Neural cell (in vitro differentiated cells): ENCODE measurements around the gene PPP3CA.

Experiments
- EZH2 ChIP-seq: fragments of 200-600, 300-800 bp; shearing (Covaris generic), sonication (generic); IDR thresholded peaks from 2 replicates; pipeline ENCODE4 v1.6.1; 2014; ENCODE audit warnings: antibody characterized with exemption, low read length, borderline replicate concordance, mild to moderate bottlenecking; ENCODE audit not compliant: insufficient read depth, poor library complexity, severe bottlenecking
- TF ChIP-seq, protein P1 (sequence below): fragments of 450-650 bp; IDR thresholded peaks from 2 replicates; pipeline ENCODE4 v1.5.1; 2014; ENCODE audit warnings: antibody characterized with exemption, mild to moderate bottlenecking, moderate library complexity; ENCODE audit not compliant: poor library complexity, severe bottlenecking

DNA sequence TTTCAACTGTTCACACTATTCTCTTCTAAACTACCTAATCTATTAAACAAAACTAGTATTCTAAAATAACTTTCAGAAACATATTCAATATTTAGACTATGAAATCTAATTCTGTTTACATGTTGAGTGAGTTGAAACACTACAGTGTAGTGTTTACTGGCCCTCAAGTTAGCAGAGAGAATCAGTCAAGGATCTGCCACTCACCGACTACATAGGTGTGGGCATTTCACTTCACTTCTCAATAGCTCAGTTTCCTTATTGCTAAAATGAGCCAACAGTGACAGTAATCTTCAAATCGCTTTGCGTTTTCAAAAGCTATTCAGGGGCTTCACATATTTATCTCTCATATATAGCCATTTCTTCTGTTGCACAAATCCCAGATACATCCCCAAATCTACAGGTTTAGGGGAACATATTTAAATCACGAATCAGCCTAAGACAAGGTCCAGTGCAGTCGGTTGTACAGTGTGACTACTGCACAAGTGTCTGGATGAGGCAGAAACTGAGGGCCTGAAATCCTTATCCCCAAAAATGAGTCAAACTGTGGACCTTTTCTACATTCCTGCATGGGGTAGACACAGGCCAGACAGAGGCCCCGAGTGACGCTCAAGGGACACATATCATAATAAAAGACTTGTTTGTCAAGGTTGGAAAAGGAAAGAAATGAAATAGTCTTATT is 129.8 kb downstream of the PPP3CA start:
- no peak for TF ChIP-seq EZH2
- TF ChIP-seq, protein P1, sequence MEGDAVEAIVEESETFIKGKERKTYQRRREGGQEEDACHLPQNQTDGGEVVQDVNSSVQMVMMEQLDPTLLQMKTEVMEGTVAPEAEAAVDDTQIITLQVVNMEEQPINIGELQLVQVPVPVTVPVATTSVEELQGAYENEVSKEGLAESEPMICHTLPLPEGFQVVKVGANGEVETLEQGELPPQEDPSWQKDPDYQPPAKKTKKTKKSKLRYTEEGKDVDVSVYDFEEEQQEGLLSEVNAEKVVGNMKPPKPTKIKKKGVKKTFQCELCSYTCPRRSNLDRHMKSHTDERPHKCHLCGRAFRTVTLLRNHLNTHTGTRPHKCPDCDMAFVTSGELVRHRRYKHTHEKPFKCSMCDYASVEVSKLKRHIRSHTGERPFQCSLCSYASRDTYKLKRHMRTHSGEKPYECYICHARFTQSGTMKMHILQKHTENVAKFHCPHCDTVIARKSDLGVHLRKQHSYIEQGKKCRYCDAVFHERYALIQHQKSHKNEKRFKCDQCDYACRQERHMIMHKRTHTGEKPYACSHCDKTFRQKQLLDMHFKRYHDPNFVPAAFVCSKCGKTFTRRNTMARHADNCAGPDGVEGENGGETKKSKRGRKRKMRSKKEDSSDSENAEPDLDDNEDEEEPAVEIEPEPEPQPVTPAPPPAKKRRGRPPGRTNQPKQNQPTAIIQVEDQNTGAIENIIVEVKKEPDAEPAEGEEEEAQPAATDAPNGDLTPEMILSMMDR: no peak
